HG02970 (cell line): Measurements from ENCODE around the gene B3GAT2.
"Not testable (repeated sequence)": the region's sequence is repeated elsewhere in the genome, so short reads cannot be mapped to it uniquely, and the experiment has no call there.

Experiments
- ATAC-seq: cut with Tn5 transposase; IDR thresholded peaks from one replicate; pipeline ENCODE4 v1.9.1; 2021; ENCODE audit warnings: mild to moderate bottlenecking, moderate library complexity, moderate number of reproducible peaks; ENCODE audit not compliant: unreplicated experiment, low FRiP score

B3GAT2 gene, protein sequence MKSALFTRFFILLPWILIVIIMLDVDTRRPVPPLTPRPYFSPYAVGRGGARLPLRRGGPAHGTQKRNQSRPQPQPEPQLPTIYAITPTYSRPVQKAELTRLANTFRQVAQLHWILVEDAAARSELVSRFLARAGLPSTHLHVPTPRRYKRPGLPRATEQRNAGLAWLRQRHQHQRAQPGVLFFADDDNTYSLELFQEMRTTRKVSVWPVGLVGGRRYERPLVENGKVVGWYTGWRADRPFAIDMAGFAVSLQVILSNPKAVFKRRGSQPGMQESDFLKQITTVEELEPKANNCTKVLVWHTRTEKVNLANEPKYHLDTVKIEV

DNA sequence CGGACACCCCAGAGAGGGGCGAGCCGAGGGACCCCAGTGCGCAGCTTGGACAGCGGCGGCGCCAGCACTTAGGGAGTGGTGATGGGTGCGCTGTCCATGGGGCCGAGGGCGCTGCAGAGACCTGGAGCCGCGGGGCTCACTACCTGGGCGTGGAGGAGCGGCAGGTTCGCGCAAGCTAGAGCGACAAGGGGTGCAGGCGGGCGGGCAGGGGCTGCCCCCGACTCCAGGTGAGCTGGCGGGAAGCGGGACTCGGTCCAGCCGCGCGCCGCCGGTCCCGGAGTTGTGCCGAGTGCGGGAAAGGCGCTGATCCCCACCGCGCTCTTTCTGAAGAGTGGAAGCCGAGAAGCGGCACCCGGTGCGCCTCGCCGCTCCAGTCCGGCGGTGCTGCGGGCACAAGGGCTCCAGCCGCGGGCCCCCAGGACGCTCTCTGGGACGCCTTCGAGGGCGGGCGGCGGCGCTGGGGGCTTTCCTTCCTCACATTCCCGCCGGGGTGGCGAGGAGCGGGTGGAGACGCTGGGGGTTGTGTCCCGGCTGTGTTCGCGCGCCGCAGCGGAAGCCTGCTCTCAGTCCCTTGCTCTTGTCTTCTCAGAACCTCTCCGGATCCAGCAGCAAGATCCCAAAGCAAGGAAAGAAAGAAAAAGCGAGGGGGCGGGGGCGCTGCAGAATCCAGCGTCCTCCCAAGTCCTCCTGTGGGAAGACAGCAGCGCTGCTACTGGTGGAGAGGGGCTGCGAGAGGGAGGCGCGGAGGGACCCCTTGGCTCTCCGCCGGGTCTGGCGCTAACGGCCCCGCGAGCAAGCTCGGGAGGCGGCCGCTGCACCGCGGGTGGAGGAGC, at the start of gene B3GAT2:
Gene B3GAT2, minus strand, starts transcription at position 610 of the 833 bp plus-strand sequence. CDS start 631 bp downstream, outside the sequence.
- no peak for ATAC-seq

DNA sequence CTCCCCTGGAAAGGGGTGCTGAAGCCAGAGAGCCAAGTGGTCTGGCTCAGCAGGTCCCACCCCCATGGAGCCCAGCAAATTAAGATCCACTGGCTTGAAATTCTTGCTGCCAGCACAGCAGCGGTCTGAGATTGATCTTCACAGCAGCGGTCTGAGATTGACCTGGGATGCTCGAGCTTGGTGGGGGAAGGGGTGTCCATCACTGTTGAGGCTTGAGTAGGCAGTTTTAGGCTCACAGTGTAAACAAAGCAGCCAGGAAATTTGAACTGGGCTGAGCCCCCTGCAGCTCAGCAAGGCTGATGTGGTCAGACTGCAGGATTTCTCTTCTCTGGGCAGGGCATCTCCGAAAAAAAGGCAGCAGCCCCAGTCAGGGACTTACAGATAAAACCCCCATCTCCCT, 41.3 kb upstream of the B3GAT2 start:
- no peak for ATAC-seq

GRCh38 chr6:70997379-70997778, 40.5 kb upstream of the B3GAT2 start:
- ATAC-seq: no peak

- ATAC-seq: no peak
These were observed 39.2 kb upstream of the B3GAT2 start for GRCh38 chr6:70996106-70996505.

DNA sequence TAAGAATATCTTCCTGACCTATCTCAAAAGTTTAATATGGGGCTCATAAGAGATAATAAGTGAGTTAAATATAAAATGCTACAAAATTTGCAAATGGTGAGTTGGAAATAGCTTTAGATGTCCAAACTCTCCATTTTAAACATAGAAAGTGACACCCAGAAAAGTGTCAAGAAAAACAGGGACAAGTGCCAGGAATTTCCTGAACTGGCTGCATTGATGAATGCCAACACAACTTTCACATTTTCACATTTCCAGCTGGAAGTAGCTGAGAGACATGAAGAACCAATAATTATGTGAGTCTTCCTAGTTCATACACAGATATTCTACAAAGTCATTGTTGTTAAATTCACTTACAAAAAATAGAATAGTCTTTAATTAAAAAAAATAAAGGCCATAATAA, 38.6 kb upstream of the B3GAT2 start:
- ATAC-seq: no peak

- ATAC-seq: no peak
These were observed 34.4 kb upstream of the B3GAT2 start for GRCh38 chr6:70991253-70991652.

DNA sequence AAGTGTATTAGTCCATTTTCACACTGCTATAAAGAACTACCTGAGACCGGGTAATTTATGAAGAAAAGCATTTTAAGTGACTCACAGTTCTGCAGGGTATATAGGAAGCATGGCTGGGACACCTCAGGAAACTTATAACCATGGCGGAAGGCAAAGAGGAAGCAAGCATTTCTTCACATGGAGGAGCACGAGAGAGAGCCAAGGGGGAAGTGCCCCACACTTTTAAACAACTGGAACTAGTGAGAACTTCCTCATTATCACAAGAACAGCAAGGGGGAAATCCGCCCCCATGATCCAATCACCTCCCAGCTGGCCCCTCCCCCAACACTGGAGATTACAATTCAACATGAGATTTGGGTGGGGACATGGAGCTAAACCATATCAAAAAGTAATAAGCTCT, 28.3 kb upstream of the B3GAT2 start:
- no peak for ATAC-seq

DNA sequence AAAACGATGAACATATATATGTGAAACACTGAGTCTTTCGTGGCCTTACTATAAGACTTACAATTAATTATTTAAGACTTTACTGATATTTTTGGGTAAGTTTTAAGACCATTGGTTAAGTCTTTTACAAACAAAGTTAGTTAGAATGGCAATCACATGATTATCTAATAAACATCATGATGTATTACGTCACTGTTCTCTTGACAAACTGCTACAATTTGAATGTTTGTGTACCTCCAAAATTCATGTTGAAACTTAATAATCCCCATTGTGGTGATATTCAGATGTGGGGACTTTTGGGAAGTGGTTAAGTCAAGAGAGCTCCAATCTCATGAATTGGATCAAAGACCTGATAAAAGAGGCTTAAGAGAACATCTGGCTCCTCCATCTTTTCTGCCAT, 25.9 kb upstream of the B3GAT2 start:
- ATAC-seq: no peak

DNA sequence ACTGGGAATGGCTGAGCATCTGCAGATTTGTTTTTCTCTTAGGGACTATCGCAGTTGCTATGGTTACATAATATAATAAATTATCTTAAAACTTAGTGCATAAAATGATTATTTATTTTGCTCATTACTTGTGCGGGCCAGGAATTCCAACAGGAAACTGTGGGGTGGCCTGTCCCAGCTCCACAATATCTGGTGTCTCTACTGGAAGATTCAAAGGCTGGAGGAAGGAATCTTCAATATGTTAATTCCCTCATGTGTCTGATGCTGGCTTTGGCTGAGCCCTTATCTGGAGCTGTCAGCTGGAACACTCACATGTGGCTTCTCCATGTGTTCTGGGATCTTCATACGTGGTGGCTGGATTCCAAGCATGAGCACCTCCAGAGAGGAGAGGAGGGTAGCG, 23.9 kb upstream of the B3GAT2 start:
- ATAC-seq: no peak

DNA sequence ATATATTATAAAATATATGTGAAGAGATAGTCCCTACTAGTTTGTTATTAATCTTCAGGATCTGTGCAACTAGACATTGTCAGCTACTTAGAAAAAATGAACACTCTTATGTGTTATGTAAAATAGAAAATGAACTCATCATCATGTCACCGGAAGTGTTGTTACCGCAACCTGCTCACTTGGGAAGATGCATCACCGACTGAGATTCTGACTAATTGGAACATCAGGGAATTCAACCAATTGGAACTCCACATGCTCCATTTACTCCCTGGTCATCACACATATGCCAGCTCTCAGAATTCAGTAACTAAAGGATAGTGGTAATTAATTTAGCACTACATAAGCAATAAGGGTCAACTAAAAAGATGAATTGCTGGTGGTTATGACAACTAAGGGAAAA, 16.7 kb upstream of the B3GAT2 start:
- no peak for ATAC-seq

DNA sequence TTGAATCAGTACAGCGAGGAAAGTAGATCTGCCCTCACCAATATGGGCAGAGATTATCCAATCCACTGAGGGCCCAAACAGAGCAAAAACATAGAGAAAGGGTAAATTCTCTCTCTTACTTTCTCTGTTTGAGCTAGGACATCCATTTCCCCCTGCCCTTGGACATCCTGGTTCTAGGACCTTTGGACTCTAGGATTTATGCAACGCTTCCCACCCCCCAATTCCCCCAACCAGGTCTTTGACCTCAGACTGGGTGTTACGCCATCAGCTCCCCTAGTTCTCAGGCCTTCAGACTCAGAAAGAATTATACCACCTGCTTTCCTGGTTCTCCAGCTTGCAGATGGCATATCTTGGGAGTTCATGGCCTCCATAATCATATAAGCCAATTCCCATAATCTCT, 10.2 kb upstream of the B3GAT2 start:
- no peak for ATAC-seq

DNA sequence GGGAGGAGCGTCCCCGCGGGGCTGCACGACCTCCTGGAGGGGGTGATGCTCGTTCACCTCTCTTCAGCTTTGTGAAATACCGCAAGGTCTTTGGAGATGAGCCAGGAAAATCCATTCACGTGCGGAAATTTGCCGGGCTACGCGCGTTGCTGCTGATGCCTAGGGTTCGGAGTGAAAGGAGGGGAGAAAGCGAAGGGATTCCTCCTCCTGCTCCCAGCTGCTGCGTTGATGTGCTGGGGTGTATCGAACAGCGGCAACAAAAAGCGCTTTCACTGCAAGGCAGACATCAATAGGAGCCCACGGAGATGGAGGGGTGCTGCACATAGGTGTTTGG, 391 bp upstream of the B3GAT2 start:
- no peak for ATAC-seq

GRCh38 chr6:70956191-70956450, 739 bp downstream of the B3GAT2 start:
- no peak for ATAC-seq

- ATAC-seq: peak; percentile 97
These were observed 1.2 kb downstream of the B3GAT2 start for GRCh38 chr6:70955441-70956190.

- no peak for ATAC-seq
These were observed 2.1 kb downstream of the B3GAT2 start for GRCh38 chr6:70954750-70955149.

DNA sequence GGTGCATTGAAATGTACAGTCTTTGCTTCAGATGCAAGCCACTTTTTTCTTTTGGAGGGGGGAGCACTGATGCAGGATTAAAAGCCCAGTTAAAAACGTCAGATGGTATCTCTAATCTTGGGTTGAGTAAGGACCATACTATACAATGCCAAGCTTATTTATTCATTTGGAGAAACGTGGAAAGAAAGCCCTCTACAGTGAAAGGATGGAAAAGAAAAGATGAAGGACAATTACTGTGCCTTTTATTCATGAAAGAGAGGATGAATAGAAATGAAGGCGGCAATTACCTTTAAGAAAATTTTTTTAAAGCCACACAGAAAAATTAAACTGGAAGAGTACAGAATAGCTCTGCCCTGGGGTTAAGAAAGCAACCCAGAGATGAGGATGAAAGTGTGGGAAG, 2.7 kb downstream of the B3GAT2 start:
- ATAC-seq: no peak

GRCh38 chr6:70952608-70953165, 4.2 kb downstream of the B3GAT2 start:
- ATAC-seq: no peak

DNA sequence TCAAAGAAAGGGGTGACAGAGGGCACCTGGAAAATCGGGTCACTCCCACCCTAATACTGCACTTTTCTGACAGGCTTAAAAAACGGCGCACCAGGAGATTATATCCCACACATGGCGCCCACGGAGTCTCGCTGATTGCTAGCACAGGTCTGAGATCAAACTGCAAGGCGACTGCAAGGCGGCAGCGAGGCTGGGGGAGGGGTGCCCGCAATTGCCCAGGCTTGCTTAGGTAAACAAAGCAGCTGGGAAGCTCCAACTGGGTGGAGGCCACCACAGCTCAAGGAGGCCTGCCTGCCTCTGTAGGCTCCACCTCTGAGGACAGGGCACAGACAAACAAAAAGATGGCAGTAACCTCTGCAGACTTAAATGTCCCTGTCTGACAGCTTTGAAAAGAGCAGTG, 12.5 kb downstream of the B3GAT2 start:
- not testable (repeated sequence) for ATAC-seq

- ATAC-seq: no peak
These were observed 23.0 kb downstream of the B3GAT2 start for GRCh38 chr6:70933853-70934252.

GRCh38 chr6:70905742-70906141, 51.1 kb downstream of the B3GAT2 start:
- ATAC-seq: no peak
